GM23248 (cell line): Measurements from ENCODE around the gene PIGO. TPM values are rescaled to one million over a fixed set of nuclear protein-coding genes. Genes with fewer than 3 reads are reported as not detected.

ENCODE experiments used
- DNase-seq: peaks from one replicate; pipeline ENCODE4 v3.0.0-alpha.2; 2015
- H2AFZ ChIP-seq: fragments of 200-600 bp; sonication (generic); 2 replicates; pipeline ENCODE4 v1.6.1; 2016; ENCODE audit warnings: antibody characterized with exemption
- H3F3A ChIP-seq: fragments of 200-600 bp; sonication (generic); 2 replicates; pipeline ENCODE4 v1.6.1; 2016; ENCODE audit warnings: mild to moderate bottlenecking, antibody characterized with exemption, mixed run types; ENCODE audit not compliant: insufficient read depth
- H3K27ac ChIP-seq: fragments of 200-600 bp; sonication (generic); 2 replicates; pipeline ENCODE4 v1.5.1; 2016; ENCODE audit warnings: mild to moderate bottlenecking
- H3K27me3 ChIP-seq: fragments of 200-600 bp; sonication (generic); replicated peaks from 2 replicates; pipeline ENCODE4 v1.6.1; 2016; ENCODE audit warnings: mild to moderate bottlenecking; ENCODE audit not compliant: insufficient read depth
- H3K36me3 ChIP-seq: fragments of 200-600 bp; sonication (generic); 2 replicates; pipeline ENCODE4 v1.6.1; 2016; ENCODE audit warnings: low read depth, mild to moderate bottlenecking
- H3K4me1 ChIP-seq: fragments of 200-600 bp; sonication (generic); 2 replicates; pipeline ENCODE4 v1.6.1; 2016; ENCODE audit warnings: mild to moderate bottlenecking; ENCODE audit not compliant: insufficient read depth
- H3K4me2 ChIP-seq: fragments of 200-600 bp; sonication (generic); one replicate; pipeline ENCODE4 v1.6.1; 2016; ENCODE audit warnings: mild to moderate bottlenecking; ENCODE audit not compliant: unreplicated experiment
- H3K4me3 ChIP-seq: fragments of 200-600 bp; sonication (generic); 2 replicates; pipeline ENCODE4 v1.5.1; 2016; ENCODE audit warnings: mild to moderate bottlenecking
- H3K79me2 ChIP-seq: fragments of 200-600 bp; sonication (generic); 2 replicates; pipeline ENCODE4 v1.6.1; 2016; ENCODE audit warnings: mild to moderate bottlenecking; ENCODE audit not compliant: insufficient read depth
- H3K9ac ChIP-seq: fragments of 200-600 bp; sonication (generic); 2 replicates; pipeline ENCODE4 v1.6.1; 2016; ENCODE audit warnings: mild to moderate bottlenecking
- H3K9me2 ChIP-seq: fragments of 200-600 bp; sonication (generic); 2 replicates; pipeline ENCODE4 v1.6.1; 2016; ENCODE audit warnings: mixed run types, mild to moderate bottlenecking, moderate library complexity; ENCODE audit not compliant: insufficient read depth
- H3K9me3 ChIP-seq: fragments of 200-600 bp; sonication (generic); one replicate; pipeline ENCODE4 v1.6.1; 2017; ENCODE audit warnings: low read depth
- H4K20me1 ChIP-seq: fragments of 200-600 bp; sonication (generic); 2 replicates; pipeline ENCODE4 v1.6.0; 2016; ENCODE audit not compliant: insufficient read depth
- EZH2 ChIP-seq: fragments of 200-600 bp; sonication (generic); IDR thresholded peaks from 2 replicates; pipeline ENCODE4 v1.6.1; 2018; ENCODE audit warnings: antibody characterized with exemption, mild to moderate bottlenecking; ENCODE audit not compliant: insufficient read depth, poor library complexity, severe bottlenecking
- EZH2phosphoT487 ChIP-seq: fragments of 200-600 bp; sonication (generic); IDR thresholded peaks from 2 replicates; pipeline ENCODE4 v1.6.1; 2018; ENCODE audit warnings: antibody characterized with exemption, moderate library complexity, mild to moderate bottlenecking, low read depth; ENCODE audit not compliant: insufficient read depth
- WGBS, 2 experiments: methylation state at CpG; one replicate each; pipeline ENCODE4 v1.1.6; 2015 to 2017; ENCODE audit warnings: low lambda C conversion rate in 2 of 2, low coverage in 1 of 2; ENCODE audit errors: missing lambda C conversion rate in 2 of 2; 5-methylcytosine and 5-hydroxymethylcytosine counted together
- in situ Hi-C: fragments of 300-500 bp; cut with MboI; formaldehyde crosslinking; loops from 2 replicates; pipeline ENCODE4 v1.15.0; 2020
- polyA plus RNA-seq: library from polyadenylated mRNA; unstranded; fragments of >200 nt; fragmentation: Nextera tagmentation; extraction: Ambion mirVana; gene quantifications from 2 replicates; pipeline ENCODE4 v1.2.1, GENCODE V29; 2016
- total RNA-seq: library from RNA; depleted of rRNA; stranded (reverse); fragments of >200 nt; shearing (Covaris generic); gene quantifications from 2 replicates; pipeline ENCODE4 v1.2.3, GENCODE V29; 2014

The PIGO gene
- total and polyA plus RNA-seq, 2 experiments from 2014 or later: 17.4 to 18.6 TPM

DNA sequence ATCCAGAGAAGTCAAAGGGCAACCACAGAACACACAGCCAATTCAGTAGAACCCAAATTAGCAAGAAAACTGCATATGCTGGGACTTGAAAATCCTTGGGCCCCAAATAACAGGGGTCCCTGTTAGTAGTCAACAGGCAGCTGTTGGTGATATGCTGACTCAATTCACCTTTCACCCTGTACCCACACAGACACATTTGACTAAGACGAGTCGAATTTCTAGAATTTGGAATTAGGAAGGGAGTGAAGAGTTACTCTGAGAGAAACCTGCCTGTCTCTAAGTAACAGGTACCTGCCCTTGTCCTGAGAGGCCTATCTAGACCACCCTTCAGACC lies 23.1 kb downstream of the PIGO start:
- Histone ChIP-seq H3K4me3 (peak overlapping the region; percentile 36), H3K9me3 (no peaks in the 10 kb centered on the region), H3K36me3 (no peaks in the 10 kb centered on the region), H3K9me2 (no peaks in the 10 kb centered on the region), H3K9ac (peak overlapping the region; percentile 68), H2AFZ (peak overlapping the region; percentile 71), H3K4me2 (peak overlapping the region; percentile 56), H3K27me3 (no peaks in the 10 kb centered on the region), H3F3A (peaks cover 20% of the 10 kb centered on the region), H3K79me2 (peaks cover 54% of the 10 kb centered on the region), H3K4me1 (peaks cover 35% of the 10 kb centered on the region), H4K20me1 (peaks cover 21% of the 10 kb centered on the region), H3K27ac (peak overlapping the region; percentile 100)
- 100% methylated on average over 2 of the region's 2 CpGs for WGBS, 2 experiments
- in situ Hi-C loops: no loop called here
- TF ChIP-seq EZH2phosphoT487 (no peak), EZH2 (no peak)
- DNase-seq: no peak

DNA sequence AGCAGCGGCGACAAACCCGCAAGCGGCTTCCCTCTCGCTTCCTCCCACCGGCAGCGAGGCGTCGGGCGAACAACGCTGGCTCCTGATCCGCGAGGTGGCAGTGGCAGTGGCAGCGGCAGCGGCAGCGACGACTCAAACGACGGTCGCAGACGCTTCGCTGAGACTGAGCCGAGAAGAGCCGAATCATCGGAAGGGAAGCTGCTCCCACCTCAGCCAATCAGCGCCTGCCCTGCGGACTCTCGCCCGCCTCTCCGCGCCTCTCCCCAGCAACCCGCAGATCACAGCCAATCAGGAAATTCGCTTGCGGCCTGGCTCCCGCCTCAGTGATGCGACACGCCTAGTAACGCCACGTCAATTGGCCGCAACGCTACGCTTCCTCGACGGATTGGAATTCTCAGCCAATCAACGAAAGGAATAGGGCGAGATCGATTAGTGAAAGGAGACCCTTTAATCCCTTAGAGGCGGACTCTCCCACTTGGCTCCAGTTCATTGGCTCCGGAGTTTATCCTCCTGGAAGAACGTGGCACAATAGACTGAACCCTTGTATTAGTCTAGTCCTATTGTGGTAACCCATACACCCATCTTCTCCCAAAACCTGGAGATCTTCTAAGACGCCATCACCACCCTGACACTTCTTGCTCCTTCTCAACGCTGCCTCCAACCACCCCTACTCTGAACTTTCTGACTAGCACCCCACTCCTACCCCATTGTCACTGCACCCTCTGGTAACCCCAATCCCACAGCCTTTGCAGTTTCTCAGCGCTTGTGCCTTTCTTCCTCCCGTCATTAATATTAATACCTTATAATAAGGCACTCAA lies 23.7 kb downstream of the PIGO start, which contains the start of gene VCP:
Gene VCP (minus strand): TSS at position 165 of the 818 bp plus-strand sequence. CDS start 272 bp downstream, outside the sequence.
- H3K9me3 ChIP-seq: no peaks in the 10 kb centered on the region
- H3K4me3 ChIP-seq: peak within 1 kb of the TSS; percentile 86
- no peaks in the 10 kb centered on the region for H3K27me3 ChIP-seq
- in situ Hi-C loops: no loop called here
- H3K79me2 ChIP-seq: peaks cover 54% of the 10 kb centered on the region
- TF ChIP-seq EZH2phosphoT487: no peak
- TF ChIP-seq EZH2: no peak
- H3K36me3 ChIP-seq: no peaks in the 10 kb centered on the region
- H3K27ac ChIP-seq: peak within 1 kb of the TSS; percentile 100
- H3K4me2 ChIP-seq: peak within 1 kb of the TSS; percentile 95
- 5 to 10% methylated on average over 29 to 54 of the region's 54 CpGs for WGBS, 2 experiments
- H3K9ac ChIP-seq: peak within 1 kb of the TSS; percentile 100
- peak within 1 kb of the TSS; percentile 71 for H2AFZ ChIP-seq
- peaks cover 27% of the 10 kb centered on the region for H4K20me1 ChIP-seq
- H3K9me2 ChIP-seq: no peaks in the 10 kb centered on the region
- peak; percentile 99 for DNase-seq
- H3F3A ChIP-seq: peaks cover 20% of the 10 kb centered on the region
- H3K4me1 ChIP-seq: peaks cover 35% of the 10 kb centered on the region

DNA sequence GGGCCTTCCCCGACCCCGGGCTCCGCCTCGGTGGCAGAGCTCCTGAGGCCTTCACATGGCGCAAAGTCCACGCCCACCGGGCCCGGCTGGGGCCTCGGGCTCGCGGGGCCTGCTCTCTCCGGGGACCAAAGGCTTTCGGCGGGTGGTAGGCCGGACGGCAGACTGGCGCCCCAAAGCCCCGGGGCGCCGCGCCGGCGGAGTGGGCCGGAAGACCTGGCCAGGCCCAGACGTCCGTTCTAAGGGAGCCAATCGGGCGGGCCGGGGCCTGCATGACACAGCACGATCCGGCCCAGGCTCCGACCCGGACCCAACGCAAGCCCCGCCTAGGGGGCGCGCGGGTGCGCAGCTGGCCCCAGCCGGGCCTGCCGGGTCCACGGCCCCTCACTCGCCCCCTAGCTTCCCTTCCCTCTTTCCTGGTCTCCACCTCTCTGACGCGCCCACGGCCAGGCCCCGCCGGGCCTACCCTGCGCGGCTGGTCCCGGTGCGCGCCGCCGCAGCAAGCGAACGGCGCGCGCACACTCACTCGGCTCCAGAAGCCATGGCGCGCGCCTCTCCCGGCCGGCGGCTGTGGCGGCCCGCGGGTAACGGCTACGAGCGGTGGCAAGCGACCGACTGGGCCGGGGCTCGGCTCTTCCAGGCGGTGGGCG lies 24.5 kb downstream of the PIGO start:
- Histone ChIP-seq H3K9me3 (no peaks in the 10 kb centered on the region), H3K4me2 (peak overlapping the region; percentile 95), H3K9ac (peak overlapping the region; percentile 100), H3K4me3 (peak overlapping the region; percentile 86), H3F3A (peaks cover 20% of the 10 kb centered on the region), H4K20me1 (peaks cover 31% of the 10 kb centered on the region), H3K27ac (peak overlapping the region; percentile 100), H3K79me2 (peaks cover 54% of the 10 kb centered on the region), H2AFZ (no peak overlapping the region), H3K4me1 (peaks cover 35% of the 10 kb centered on the region), H3K27me3 (no peaks in the 10 kb centered on the region), H3K9me2 (no peaks in the 10 kb centered on the region), H3K36me3 (peaks cover 6% of the 10 kb centered on the region; the same call in 1 of the 2 replicates)
- 1% methylated on average over 69 to 73 of the region's 79 CpGs for WGBS, 2 experiments
- in situ Hi-C loops: no loop called here
- TF ChIP-seq EZH2phosphoT487: no peak
- TF ChIP-seq EZH2: no peak
- DNase-seq: peak; percentile 96

DNA sequence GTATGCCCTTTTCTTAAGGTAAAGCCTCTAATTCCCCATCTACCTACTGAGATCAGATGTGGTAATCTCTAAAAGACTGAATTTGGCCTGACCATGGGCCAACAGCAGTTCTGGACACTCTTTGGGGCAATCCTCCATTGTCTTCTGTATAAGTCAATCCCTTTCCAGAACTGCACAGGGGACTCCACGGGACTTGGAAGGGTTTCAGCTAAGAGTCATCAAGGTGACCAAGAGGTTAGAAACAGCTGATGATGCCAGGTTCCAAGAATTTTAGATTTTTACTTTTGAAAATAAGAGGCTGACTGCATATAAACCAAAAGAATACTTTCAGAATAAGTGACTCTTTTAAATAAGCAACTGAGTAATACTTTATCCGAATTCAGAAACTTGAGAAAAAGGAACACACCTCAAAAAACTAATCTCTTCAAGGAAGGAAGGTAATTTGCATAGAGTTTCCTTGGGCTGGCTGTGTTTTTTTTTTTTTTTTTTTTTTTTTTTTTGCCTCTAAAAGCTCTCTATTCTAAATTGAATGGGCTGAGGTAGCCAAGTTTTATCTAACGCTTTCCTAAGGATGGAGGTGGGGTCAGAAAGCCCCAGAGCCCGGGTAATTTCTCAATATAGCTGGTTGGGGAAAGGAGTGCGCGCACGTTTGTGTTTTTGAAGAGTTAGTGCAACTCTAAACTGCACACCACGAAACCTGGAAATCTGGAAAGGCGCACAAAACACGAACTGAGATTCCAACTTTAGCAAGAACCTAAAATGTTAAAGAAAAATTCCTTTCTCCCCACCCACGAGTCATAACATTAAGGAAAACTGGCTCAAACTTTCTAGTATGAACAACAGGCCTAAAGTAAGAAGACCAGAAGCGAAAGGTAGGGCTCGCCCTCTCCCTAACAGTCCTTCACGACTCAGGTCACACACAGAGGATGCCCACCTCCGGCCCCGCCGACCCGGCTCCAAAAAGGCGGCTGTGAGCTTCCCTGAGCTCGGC lies 25.3 kb downstream of the PIGO start:
- Histone ChIP-seq H3K4me1 (peaks cover 35% of the 10 kb centered on the region), H3K36me3 (peaks cover 13% of the 10 kb centered on the region; the same call in 1 of the 2 replicates), H3K27me3 (no peaks in the 10 kb centered on the region), H3K9me2 (no peaks in the 10 kb centered on the region), H3K27ac (peak overlapping the region; percentile 100), H3K9ac (peak overlapping the region; percentile 100), H3K4me2 (peak overlapping the region; percentile 95), H4K20me1 (peaks cover 31% of the 10 kb centered on the region), H3F3A (peaks cover 20% of the 10 kb centered on the region), H3K79me2 (peaks cover 57% of the 10 kb centered on the region), H3K4me3 (peak overlapping the region; percentile 86), H3K9me3 (no peaks in the 10 kb centered on the region), H2AFZ (no peak overlapping the region)
- TF ChIP-seq EZH2phosphoT487 (no peak), EZH2 (no peak)
- DNase-seq: peak; percentile 75
- in situ Hi-C loops: no loop called here
- 0 to 1% methylated on average over 15 to 20 of the region's 20 CpGs for WGBS, 2 experiments
